GM21717 (cell line): ENCODE data around the gene CAPRIN2.
A peak's percentile ranks its signal among the peaks of the same experiment; 100 is the strongest.

Source experiments
- ATAC-seq: cut with Tn5 transposase; IDR thresholded peaks from one replicate; pipeline ENCODE4 v1.9.1; 2021; ENCODE audit warnings: mild to moderate bottlenecking, moderate library complexity; ENCODE audit not compliant: unreplicated experiment

Gene CAPRIN2

GRCh38 chr12:30769802-30770201 lies 15.1 kb upstream of the CAPRIN2 start:
- no peak for ATAC-seq

GRCh38 chr12:30764251-30764650 lies 9.5 kb upstream of the CAPRIN2 start:
- ATAC-seq = no peak

DNA sequence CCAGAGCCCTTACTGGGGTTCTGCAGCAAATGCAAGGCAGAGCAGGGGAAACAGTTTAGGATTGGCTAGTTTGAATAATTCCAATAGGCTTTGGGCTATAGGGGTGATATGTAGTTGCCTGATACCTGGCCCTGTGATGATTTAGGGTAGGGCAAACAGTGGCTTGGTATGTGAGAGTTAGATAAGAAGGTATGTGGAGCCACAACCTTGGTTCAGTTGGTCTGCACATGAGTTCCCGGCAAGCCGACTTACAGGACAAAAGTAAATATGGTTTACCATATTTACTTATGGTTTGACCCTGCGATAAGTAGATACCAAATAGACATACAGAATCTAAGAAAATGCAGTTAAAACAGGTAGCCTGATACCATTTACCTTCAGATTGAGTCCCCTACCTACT lies 8.3 kb upstream of the CAPRIN2 start:
- ATAC-seq = no peak

- no peak for ATAC-seq
These were observed 7.0 kb upstream of the CAPRIN2 start for GRCh38 chr12:30761730-30762129.

GRCh38 chr12:30757316-30757715 lies 2.6 kb upstream of the CAPRIN2 start:
- no peak for ATAC-seq

GRCh38 chr12:30756074-30756473 lies 1.3 kb upstream of the CAPRIN2 start:
- no peak for ATAC-seq

- no peak for ATAC-seq
These were observed 628 bp upstream of the CAPRIN2 start for GRCh38 chr12:30755395-30755762.

DNA sequence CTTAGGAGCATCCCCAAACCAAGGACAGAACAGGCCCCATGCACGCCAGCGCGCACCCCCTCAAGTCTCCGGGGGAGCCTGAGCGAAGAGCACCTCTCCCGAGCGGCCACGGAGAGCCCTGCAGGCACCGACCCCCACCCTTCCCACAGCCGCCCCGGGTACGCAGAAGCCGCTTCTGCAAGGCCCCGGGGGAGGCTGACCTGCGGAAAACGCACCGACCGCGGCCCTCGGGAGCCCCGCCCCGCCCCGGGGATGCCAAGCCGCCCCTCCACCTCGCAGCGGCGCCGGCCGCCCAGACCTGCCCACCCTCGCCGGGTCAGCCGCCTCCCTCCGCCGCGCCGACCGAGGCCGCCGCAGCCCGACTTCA lies 385 bp downstream of the CAPRIN2 start:
- peak; percentile 22 for ATAC-seq

- ATAC-seq = no peak
These were observed 884 bp downstream of the CAPRIN2 start for GRCh38 chr12:30753751-30754382.

GRCh38 chr12:30753233-30753632 lies 1.5 kb downstream of the CAPRIN2 start:
- ATAC-seq = no peak

DNA sequence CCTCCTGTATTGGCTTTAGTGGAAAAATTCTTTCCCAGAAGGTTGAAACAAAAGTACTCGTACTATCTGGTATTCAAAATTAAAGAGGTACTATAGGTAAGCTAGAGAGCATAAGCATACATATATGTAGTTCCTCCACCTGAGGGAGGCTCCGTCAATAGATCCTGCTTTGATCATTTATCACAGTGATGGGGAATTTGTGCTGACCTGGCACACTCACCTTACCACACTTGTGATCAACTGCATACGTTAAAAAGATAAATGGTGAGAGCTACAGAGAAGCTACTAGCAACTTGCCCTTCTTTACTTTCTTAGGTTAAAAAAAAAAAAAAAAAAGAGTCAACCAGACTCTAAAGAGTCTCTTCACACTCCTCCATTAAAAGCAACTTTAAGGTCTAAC lies 2.5 kb downstream of the CAPRIN2 start:
- no peak for ATAC-seq

- no peak for ATAC-seq
These were observed 6.6 kb downstream of the CAPRIN2 start for GRCh38 chr12:30748147-30748546.

DNA sequence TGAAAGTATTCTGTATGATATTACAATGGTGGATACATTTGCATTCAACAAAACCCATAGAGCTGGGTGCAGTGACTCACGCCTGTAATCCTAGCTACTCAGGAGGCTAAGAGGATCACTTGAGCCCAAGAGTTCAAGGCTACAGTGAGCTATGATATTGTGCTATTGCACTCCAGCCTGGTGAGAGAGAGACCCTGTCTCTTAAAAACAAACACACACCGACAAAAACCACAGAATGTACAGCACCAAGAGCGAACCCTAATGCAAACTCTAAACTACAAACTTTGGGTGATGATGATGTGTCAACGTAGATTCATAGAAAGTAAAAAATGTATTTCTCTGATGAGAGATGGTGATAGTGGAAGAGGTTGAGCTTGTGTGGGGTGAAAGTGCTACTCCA lies 8.6 kb downstream of the CAPRIN2 start:
- no peak for ATAC-seq

DNA sequence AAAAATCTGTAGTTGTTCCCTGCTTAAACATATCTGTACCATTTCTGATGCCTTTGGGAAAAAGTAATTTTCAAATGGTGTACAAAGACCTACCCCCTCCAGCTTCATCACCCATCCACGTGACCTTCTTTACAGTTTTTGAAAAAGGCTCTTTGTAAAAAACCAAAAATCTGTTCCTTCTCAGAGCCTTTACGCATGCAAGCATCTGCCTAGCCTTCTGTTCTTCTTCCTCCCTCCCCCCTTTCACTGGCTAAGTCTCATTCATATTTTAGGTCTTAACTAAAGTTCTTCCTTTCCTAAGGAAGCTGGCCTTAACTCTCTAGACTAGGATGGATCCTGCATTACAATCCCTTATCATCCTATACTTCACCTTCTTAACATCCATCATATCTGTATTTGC lies 10.4 kb downstream of the CAPRIN2 start:
- ATAC-seq = no peak

GRCh38 chr12:30740274-30740673 lies 14.5 kb downstream of the CAPRIN2 start:
- no peak for ATAC-seq

- ATAC-seq = no peak
These were observed 15.7 kb downstream of the CAPRIN2 start for GRCh38 chr12:30739020-30739419.

- no peak for ATAC-seq
These were observed 21.7 kb downstream of the CAPRIN2 start for GRCh38 chr12:30732954-30733637.

- ATAC-seq = no peak
These were observed 24.7 kb downstream of the CAPRIN2 start for GRCh38 chr12:30730011-30730410.

- no peak for ATAC-seq
These were observed 25.2 kb downstream of the CAPRIN2 start for GRCh38 chr12:30729547-30729946.

GRCh38 chr12:30726647-30727046 lies 28.1 kb downstream of the CAPRIN2 start:
- ATAC-seq = no peak

DNA sequence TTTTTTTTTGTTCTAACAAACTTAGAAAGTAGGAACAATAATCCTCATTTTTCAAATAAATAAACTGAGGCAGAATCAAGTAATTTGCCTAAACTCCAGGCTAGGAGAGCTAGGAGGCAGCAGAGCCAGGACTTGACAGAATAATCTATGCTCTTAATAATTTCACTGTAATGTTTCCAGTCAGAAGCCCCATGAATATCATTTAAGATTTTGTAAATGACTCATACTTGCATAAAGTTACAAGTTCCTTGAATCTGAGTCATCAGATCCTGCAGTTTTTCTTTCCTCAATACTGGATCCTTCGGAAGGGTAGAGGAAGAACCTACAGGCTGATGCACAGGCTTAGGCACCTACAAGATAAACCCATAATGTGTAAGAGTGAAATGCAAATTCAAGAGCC lies 29.0 kb downstream of the CAPRIN2 start:
- no peak for ATAC-seq

DNA sequence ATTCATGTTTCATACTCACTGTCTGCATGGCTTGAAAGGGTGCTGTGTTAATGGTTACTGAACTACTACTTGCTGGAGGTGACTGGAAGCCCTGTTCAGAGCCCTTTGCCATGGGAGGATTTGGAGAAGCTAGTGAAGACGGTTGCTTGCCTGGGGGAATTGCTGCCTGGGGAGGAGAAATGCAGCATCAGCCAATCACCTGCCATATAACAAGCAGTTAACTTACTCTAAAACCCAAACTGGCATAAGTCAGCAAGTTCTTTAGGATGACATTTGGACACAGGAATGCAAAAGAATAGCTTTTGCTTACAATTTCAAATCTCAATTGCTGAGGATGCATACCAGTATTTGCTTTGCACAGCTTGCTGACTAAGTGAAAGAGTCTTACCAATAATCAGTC lies 35.7 kb downstream of the CAPRIN2 start:
- no peak for ATAC-seq
